Spleen (tissue), 11 donors: ENCODE measurements around the gene PARD3. TPM values are rescaled to one million over a fixed set of nuclear protein-coding genes. Genes with fewer than 3 reads are reported as not detected.

Experiments
- DNase-seq: peaks from one replicate; pipeline ENCODE4 v3.0.0-alpha.2; 2020
- H3K27ac ChIP-seq, 8 donors: fragments of 200-600 bp; sonication (generic) in 7 of 8; 1 replicate in 4 of 8; 2 replicates in 4 of 8; pipeline versions ENCODE4 v1.5.0 to v1.8.0; 2016 to 2021; ENCODE audit warnings: inconsistent platforms in 4 of 8, mild to moderate bottlenecking in 4 of 8, moderate library complexity in 1 of 8
- H3K27me3 ChIP-seq, 7 donors: fragments of 200-600 bp; sonication (generic) in 6 of 7; replicated peaks in 1 of 7; 1 replicate in 4 of 7; 2 replicates in 3 of 7; pipeline versions ENCODE4 v1.5.0 to v1.8.0; 2016 to 2021; ENCODE audit warnings: inconsistent platforms in 3 of 7, mild to moderate bottlenecking in 1 of 7
- H3K36me3 ChIP-seq, 6 donors: fragments of 200-600 bp; sonication (generic) in 5 of 6; 1 replicate in 4 of 6; 2 replicates in 2 of 6; pipeline versions ENCODE4 v1.5.0 to v1.8.0; 2016 to 2021; ENCODE audit warnings: inconsistent platforms in 2 of 6
- H3K4me1 ChIP-seq, 6 donors: fragments of 200-600 bp; sonication (generic) in 5 of 6; 1 replicate in 3 of 6; 2 replicates in 3 of 6; pipeline versions ENCODE4 v1.5.0 to v1.8.0; 2016 to 2021; ENCODE audit warnings: inconsistent platforms in 3 of 6
- H3K4me3 ChIP-seq, 8 donors: fragments of 200-600 bp; sonication (generic) in 7 of 8; 1 replicate in 4 of 8; 2 replicates in 4 of 8; pipeline versions ENCODE4 v1.5.0 to v1.8.0; 2016 to 2021; ENCODE audit warnings: inconsistent platforms in 4 of 8, mild to moderate bottlenecking in 4 of 8, moderate library complexity in 2 of 8
- H3K9me3 ChIP-seq, 8 donors: fragments of 200-600 bp; sonication (generic) in 7 of 8; 1 replicate in 4 of 8; 2 replicates in 4 of 8; pipeline versions ENCODE4 v1.5.0 to v1.8.0; 2016 to 2021; ENCODE audit warnings: inconsistent platforms in 4 of 8
- POLR2A ChIP-seq, 3 donors: fragments of 450-650 bp; IDR thresholded peaks; one replicate each; pipeline ENCODE4 v1.5.1; 2017; ENCODE audit warnings: antibody characterized with exemption in 3 of 3, mild to moderate bottlenecking in 1 of 3
- POLR2AphosphoS5 ChIP-seq, 3 donors: sonication (generic); formaldehyde crosslinking; IDR thresholded peaks; one replicate each; pipeline ENCODE4 v1.5.1; 2017; ENCODE audit warnings: antibody characterized with exemption in 3 of 3
- WGBS, 5 donors: extraction: QIAGEN DNeasy Blood & Tissue Kit in 3 of 5; methylation state at CpG; one replicate each; pipeline versions ENCODE4 v1.1.5 to v1.1.7; 2013 to 2018; 5-methylcytosine and 5-hydroxymethylcytosine counted together
- intact Hi-C: fragments of 100-400 bp; cut with DNase I; formaldehyde crosslinking; loops from one replicate; pipeline ENCODE4 v1.15.0; 2023; ENCODE audit warnings: low total_unique reads
- polyA plus RNA-seq, 3 donors: library from polyadenylated mRNA; stranded (reverse); fragments of 200-250 nt; gene quantifications; one replicate each; pipeline ENCODE4 v1.2.1, GENCODE V29; 2013
- total RNA-seq, 7 donors: library from RNA; depleted of rRNA in 3 of 7; stranded (reverse); fragments of >200 nt in 3 of 7; fragmentation: NEBNext Ultra II Directional in 4 of 7; extraction: Animal tissue kit (Norgen Biotek cat#: 25700) in 4 of 7; gene quantifications; one replicate each; pipeline versions ENCODE4 v1.1.0 to v1.2.1, GENCODE V29; 2016 to 2021
- TF ChIP-seq, protein P1 (sequence below), 11 experiments: fragments of 200-600 bp in 7 of 11; fragments of 450-650 bp in 4 of 11; sonication (generic) in 4 of 11; IDR thresholded peaks in 8 of 11; conservative IDR thresholded peaks in 3 of 11; 1 replicate in 7 of 11; 2 replicates in 4 of 11; pipeline versions ENCODE4 v1.4.0 to v1.8.0; 2016 to 2021; ENCODE audit warnings: antibody characterized with exemption in 11 of 11, inconsistent platforms in 4 of 11, mild to moderate bottlenecking in 1 of 11
- donor health status: healthy with polysubstance abuse.
- donor health status: DM: no; HTN: no; CAD: no; lungs with moderate emphysema.
- donor health status: DM: no; HTN: no; CAD: no.
- donor health status: Bipolar disorder and iron deficiency.
- donor health status: healthy.
- donor health status: DM: no; HTN: no; CAD: no.
- donor health status: DM: yes; HTN: yes; CAD: no.

The PARD3 gene
- total and polyA plus RNA-seq, 10 donors, result 2.8 to 18.9 (median 10.8) TPM

DNA sequence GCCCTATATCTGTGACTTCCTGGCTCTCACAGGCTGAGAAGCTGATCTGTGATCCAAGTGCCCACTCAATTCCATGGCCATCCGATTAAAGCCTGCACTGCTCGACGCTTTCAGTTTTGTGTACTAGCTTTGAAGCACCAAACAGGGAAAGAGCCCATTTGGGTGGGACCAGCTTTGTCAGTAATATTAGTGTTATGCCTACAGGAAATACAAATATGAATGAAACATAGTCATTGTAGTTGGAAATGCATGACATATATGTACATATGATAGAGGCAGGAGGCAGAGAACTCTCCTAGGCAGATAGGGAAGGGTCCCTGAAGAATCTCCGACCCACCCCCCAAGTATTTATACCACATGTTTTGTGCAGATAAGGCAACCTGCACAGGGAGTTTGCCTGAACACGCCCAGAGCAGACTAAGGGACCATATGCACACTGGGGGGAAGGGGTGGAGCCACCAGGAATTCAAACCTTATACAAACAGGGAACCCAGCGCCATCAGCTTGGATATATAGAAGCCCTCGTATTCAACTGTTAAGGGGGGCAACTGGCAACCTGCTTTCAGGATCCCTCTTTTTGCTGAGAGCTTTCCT lies 653.2 kb downstream of the PARD3 start:
- TF ChIP-seq POLR2AphosphoS5 (IDR thresholded peaks at IDR 0.05), result no peak
- TF ChIP-seq, protein P1, sequence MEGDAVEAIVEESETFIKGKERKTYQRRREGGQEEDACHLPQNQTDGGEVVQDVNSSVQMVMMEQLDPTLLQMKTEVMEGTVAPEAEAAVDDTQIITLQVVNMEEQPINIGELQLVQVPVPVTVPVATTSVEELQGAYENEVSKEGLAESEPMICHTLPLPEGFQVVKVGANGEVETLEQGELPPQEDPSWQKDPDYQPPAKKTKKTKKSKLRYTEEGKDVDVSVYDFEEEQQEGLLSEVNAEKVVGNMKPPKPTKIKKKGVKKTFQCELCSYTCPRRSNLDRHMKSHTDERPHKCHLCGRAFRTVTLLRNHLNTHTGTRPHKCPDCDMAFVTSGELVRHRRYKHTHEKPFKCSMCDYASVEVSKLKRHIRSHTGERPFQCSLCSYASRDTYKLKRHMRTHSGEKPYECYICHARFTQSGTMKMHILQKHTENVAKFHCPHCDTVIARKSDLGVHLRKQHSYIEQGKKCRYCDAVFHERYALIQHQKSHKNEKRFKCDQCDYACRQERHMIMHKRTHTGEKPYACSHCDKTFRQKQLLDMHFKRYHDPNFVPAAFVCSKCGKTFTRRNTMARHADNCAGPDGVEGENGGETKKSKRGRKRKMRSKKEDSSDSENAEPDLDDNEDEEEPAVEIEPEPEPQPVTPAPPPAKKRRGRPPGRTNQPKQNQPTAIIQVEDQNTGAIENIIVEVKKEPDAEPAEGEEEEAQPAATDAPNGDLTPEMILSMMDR (IDR thresholded peaks at IDR 0.05 in 8 of 11, conservative IDR thresholded peaks at IDR 0.05 in 3 of 11), result no peak
- no peak for TF ChIP-seq POLR2A (IDR thresholded peaks at IDR 0.05)
- peaks cover 0 to 4% (median 0%) of the 10 kb centered on the region in 8 donors for H3K9me3 ChIP-seq
- H3K36me3 ChIP-seq, result no peaks in the 10 kb centered on the region
- DNase-seq, result no peak
- H3K4me1 ChIP-seq, result no peaks in the 10 kb centered on the region
- H3K27ac ChIP-seq, result no peak overlapping the region
- intact Hi-C loops, result no loop called here
- H3K27me3 ChIP-seq, result no peaks in the 10 kb centered on the region
- WGBS, 5 donors, result 75 to 89% (median 86%) methylated on average over 7 of the region's 7 CpGs
- no peak overlapping the region for H3K4me3 ChIP-seq

- 92 to 100% (median 98%) methylated on average over 3 of the region's 3 CpGs for WGBS, 5 donors
- Histone ChIP-seq H3K4me1 (no peaks in the 10 kb centered on the region), H3K27ac (no peak overlapping the region), H3K9me3 (peaks cover 0 to 4% (median 0%) of the 10 kb centered on the region in 8 donors), H3K27me3 (no peaks in the 10 kb centered on the region), H3K4me3 (no peak overlapping the region), H3K36me3 (no peaks in the 10 kb centered on the region)
- no peak for DNase-seq
- intact Hi-C loops, result no loop called here
- TF ChIP-seq POLR2A (IDR thresholded peaks at IDR 0.05), result no peak
- TF ChIP-seq POLR2AphosphoS5 (IDR thresholded peaks at IDR 0.05), result no peak
- TF ChIP-seq, protein P1 (IDR thresholded peaks at IDR 0.05 in 8 of 11, conservative IDR thresholded peaks at IDR 0.05 in 3 of 11), result no peak
These were observed 654.5 kb downstream of the PARD3 start for GRCh38 chr10:34160595-34160994.

DNA sequence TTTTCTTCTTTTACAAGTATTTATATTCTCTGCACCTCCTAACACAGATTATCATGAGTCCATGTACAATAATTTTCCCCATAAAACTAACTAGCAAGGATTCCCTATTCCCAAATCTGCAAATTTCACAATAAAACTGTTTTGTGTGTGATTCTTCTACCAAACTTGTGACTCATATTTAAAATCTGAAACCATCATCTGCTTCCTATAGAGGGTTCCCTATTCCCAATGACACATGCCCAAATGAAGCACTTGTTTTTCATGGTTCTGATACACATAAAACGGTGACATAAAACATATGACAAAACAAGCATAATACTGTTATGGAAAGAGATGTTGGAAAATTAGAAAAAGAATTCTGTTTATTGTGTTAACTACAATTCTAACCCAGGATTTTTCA lies 657.6 kb downstream of the PARD3 start:
- DNase-seq, result no peak
- intact Hi-C loops, result no loop called here
- Histone ChIP-seq H3K9me3 (peaks cover 0 to 4% (median 0%) of the 10 kb centered on the region in 8 donors), H3K36me3 (no peaks in the 10 kb centered on the region), H3K27me3 (no peaks in the 10 kb centered on the region), H3K4me1 (no peaks in the 10 kb centered on the region), H3K27ac (no peak overlapping the region), H3K4me3 (no peak overlapping the region)
- TF ChIP-seq, protein P1 (IDR thresholded peaks at IDR 0.05 in 8 of 11, conservative IDR thresholded peaks at IDR 0.05 in 3 of 11), result no peak
- TF ChIP-seq POLR2A (IDR thresholded peaks at IDR 0.05) (no peak), POLR2AphosphoS5 (IDR thresholded peaks at IDR 0.05) (no peak)
- WGBS, 5 donors, result 76 to 91% (median 79%) methylated on average over 1 of the region's 1 CpG

DNA sequence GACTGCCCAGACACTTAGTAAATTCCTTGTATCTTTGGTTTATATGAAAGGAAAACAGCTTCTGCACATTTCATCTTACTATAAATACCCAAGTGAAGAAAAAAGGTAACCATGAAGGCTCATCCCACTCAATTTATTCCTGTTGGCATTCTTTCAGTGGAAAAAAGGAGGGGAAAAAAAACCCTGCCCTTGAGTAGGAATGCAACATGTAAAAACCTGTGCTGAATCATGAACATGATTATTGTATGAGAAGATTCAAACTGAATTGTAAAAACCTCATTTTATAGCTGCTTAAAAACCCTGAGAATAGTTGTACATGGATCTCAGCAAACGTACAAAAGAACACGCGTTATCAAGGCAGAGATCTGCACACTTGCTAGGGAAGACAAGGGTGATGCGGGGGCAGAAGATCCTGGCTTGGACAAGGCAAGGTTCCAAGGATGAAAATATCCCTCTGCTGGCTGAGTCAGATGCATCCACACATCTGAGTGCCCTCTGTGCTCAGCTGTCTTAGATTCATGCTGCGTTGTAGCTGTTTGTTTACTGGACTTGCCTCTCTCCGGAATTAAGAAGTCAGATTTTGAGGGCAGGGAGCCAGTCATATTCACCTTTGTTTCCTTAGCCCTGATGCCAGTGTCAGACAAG lies 658.2 kb downstream of the PARD3 start:
- intact Hi-C loops, result no loop called here

More for the DNA sequence above, 658.2 kb downstream of the PARD3 start:
- no peak for DNase-seq
- no peaks in the 10 kb centered on the region for H3K36me3 ChIP-seq
- no peaks in the 10 kb centered on the region for H3K27me3 ChIP-seq
- H3K27ac ChIP-seq, result no peak overlapping the region
- no peak overlapping the region for H3K4me3 ChIP-seq
- no peaks in the 10 kb centered on the region for H3K4me1 ChIP-seq
- TF ChIP-seq, protein P1 (IDR thresholded peaks at IDR 0.05 in 8 of 11, conservative IDR thresholded peaks at IDR 0.05 in 3 of 11), result no peak
- no peak for TF ChIP-seq POLR2AphosphoS5 (IDR thresholded peaks at IDR 0.05)
- no peak for TF ChIP-seq POLR2A (IDR thresholded peaks at IDR 0.05)
- WGBS, 5 donors, result 79 to 96% (median 86%) methylated on average over 6 of the region's 6 CpGs
- peaks cover 0 to 1% (median 0%) of the 10 kb centered on the region in 8 donors for H3K9me3 ChIP-seq
